Neural cell (in vitro differentiated cells): ENCODE measurements around the gene INPP5F. TPM values are rescaled to one million over a fixed set of nuclear protein-coding genes. Genes with fewer than 3 reads are reported as not detected.

Experiments
- H2AFZ ChIP-seq: fragments of 200-600, 300-800 bp; sonication (generic), shearing (Covaris generic); 2 replicates; pipeline ENCODE4 v1.6.0; 2014; ENCODE audit warnings: low read depth, mild to moderate bottlenecking, antibody characterized with exemption, low read length, moderate library complexity
- H3F3A ChIP-seq: fragments of 200-600 bp; shearing (Covaris generic); 2 replicates; pipeline ENCODE4 v1.6.1; 2016; ENCODE audit warnings: mild to moderate bottlenecking, moderate library complexity, mixed read lengths, antibody characterized with exemption, low read length; ENCODE audit not compliant: insufficient read depth, poor library complexity, severe bottlenecking
- H3K27ac ChIP-seq: fragments of 200-600, 300-800 bp; sonication (generic), shearing (Covaris generic); 2 replicates; pipeline ENCODE4 v1.5.1; 2014; ENCODE audit warnings: mild to moderate bottlenecking, low read length, moderate library complexity
- H3K27me3 ChIP-seq: fragments of 300-800, 200-600 bp; sonication (generic), shearing (Covaris generic); 2 replicates; pipeline ENCODE4 v1.6.0; 2014; ENCODE audit warnings: mild to moderate bottlenecking, low read depth, low read length, moderate library complexity; ENCODE audit not compliant: insufficient read depth
- H3K36me3 ChIP-seq: fragments of 300-800, 200-600 bp; sonication (generic), shearing (Covaris generic); 2 replicates; pipeline ENCODE4 v1.5.1; 2014; ENCODE audit warnings: mild to moderate bottlenecking, antibody characterized with exemption, low read length, moderate library complexity; ENCODE audit not compliant: insufficient read depth
- H3K4me2 ChIP-seq: fragments of 300-800, 200-600 bp; sonication (generic), shearing (Covaris generic); 2 replicates; pipeline ENCODE4 v1.6.0; 2014; ENCODE audit warnings: mild to moderate bottlenecking, low read length
- H3K4me3 ChIP-seq: fragments of 300-800, 200-600 bp; sonication (generic), shearing (Covaris generic); 2 replicates; pipeline ENCODE4 v1.5.1; 2014; ENCODE audit warnings: mild to moderate bottlenecking, low read length, moderate library complexity
- H3K79me2 ChIP-seq: fragments of 200-600 bp; shearing (Covaris generic); replicated peaks from 2 replicates; pipeline ENCODE4 v1.6.0; 2014; ENCODE audit warnings: mild to moderate bottlenecking, low read length, moderate library complexity; ENCODE audit not compliant: insufficient read depth
- H3K9ac ChIP-seq: fragments of 300-800, 200-600 bp; sonication (generic), shearing (Covaris generic); 2 replicates; pipeline ENCODE4 v1.6.1; 2016; ENCODE audit warnings: mild to moderate bottlenecking, low read length, mixed read lengths
- H3K9me2 ChIP-seq: fragments of 200-600 bp; shearing (Covaris generic); 2 replicates; pipeline ENCODE4 v1.6.1; 2016; ENCODE audit warnings: mild to moderate bottlenecking, low read length, mixed read lengths; ENCODE audit not compliant: insufficient read depth
- H3K9me3 ChIP-seq: fragments of 200-600, 300-800 bp; sonication (generic), shearing (Covaris generic); 2 replicates; pipeline ENCODE4 v1.6.1; 2016; ENCODE audit warnings: mild to moderate bottlenecking, mixed run types, low read length, moderate library complexity, mixed read lengths
- H4K20me1 ChIP-seq: fragments of 200-600 bp; shearing (Covaris generic); 2 replicates; pipeline ENCODE4 v1.6.1; 2016; ENCODE audit warnings: mild to moderate bottlenecking, mixed run types; ENCODE audit not compliant: insufficient read depth
- CTCF ChIP-seq: fragments of 450-650 bp; IDR thresholded peaks from 2 replicates; pipeline ENCODE4 v1.5.1; 2014; ENCODE audit warnings: antibody characterized with exemption, mild to moderate bottlenecking, moderate library complexity; ENCODE audit not compliant: poor library complexity, severe bottlenecking
- EP300 ChIP-seq: fragments of 450-650 bp; conservative IDR thresholded peaks from 2 replicates; pipeline ENCODE4 v1.6.1; 2014; ENCODE audit warnings: antibody characterized with exemption, mild to moderate bottlenecking, moderate library complexity; ENCODE audit not compliant: poor library complexity, severe bottlenecking
- MXI1 ChIP-seq: fragments of 450-650 bp; conservative IDR thresholded peaks from 2 replicates; pipeline ENCODE4 v1.6.1; 2014; ENCODE audit warnings: antibody characterized with exemption, mild to moderate bottlenecking; ENCODE audit not compliant: poor library complexity, severe bottlenecking
- POLR2AphosphoS5 ChIP-seq: IDR thresholded peaks from 2 replicates; pipeline ENCODE4 v1.6.1; 2012
- RAD21 ChIP-seq: fragments of 450-650 bp; conservative IDR thresholded peaks from 2 replicates; pipeline ENCODE4 v1.6.1; 2014; ENCODE audit warnings: antibody characterized with exemption, mild to moderate bottlenecking, moderate library complexity
- REST ChIP-seq: IDR thresholded peaks from 2 replicates; pipeline ENCODE4 v1.6.1; 2012; ENCODE audit warnings: borderline replicate concordance
- SMC3 ChIP-seq: fragments of 450-650 bp; conservative IDR thresholded peaks from 2 replicates; pipeline ENCODE4 v1.6.1; 2014; ENCODE audit warnings: antibody characterized with exemption, mild to moderate bottlenecking, moderate library complexity; ENCODE audit not compliant: poor library complexity
- TAF1 ChIP-seq: IDR thresholded peaks from 2 replicates; pipeline ENCODE4 v1.6.1; 2012; ENCODE audit warnings: low read depth
- polyA plus RNA-seq: library from polyadenylated mRNA; depleted of rRNA; stranded (reverse); fragments of >200 nt; gene quantifications from 2 replicates; pipeline ENCODE4 v1.2.3, GENCODE V29; 2014

INPP5F gene
- polyA plus RNA-seq, 1 donor from 2014 or later, result 114 TPM

GRCh38 chr10:119686465-119687191 is 39.2 kb upstream of the INPP5F start:
- Histone ChIP-seq H3F3A (no peaks in the 10 kb centered on the region), H3K4me2 (peak overlapping the region; percentile 79), H4K20me1 (no peaks in the 10 kb centered on the region), H3K9ac (peak overlapping the region; percentile 58), H3K9me3 (no peaks in the 10 kb centered on the region), H3K9me2 (no peaks in the 10 kb centered on the region), H3K4me3 (peak overlapping the region; percentile 55), H2AFZ (peak overlapping the region; percentile 57), H3K79me2 (no peaks in the 10 kb centered on the region), H3K27ac (peak overlapping the region; percentile 71), H3K27me3 (no peaks in the 10 kb centered on the region), H3K36me3 (no peaks in the 10 kb centered on the region)
- peak; percentile 45 for TF ChIP-seq POLR2AphosphoS5
- TF ChIP-seq CTCF, result peak; percentile 95
- no peak for TF ChIP-seq MXI1
- peak; percentile 28 for TF ChIP-seq EP300
- TF ChIP-seq SMC3, result peak; percentile 82
- no peak for TF ChIP-seq TAF1
- peak; percentile 88 for TF ChIP-seq RAD21

GRCh38 chr10:119687192-119688032 is 38.4 kb upstream of the INPP5F start:
- no peaks in the 10 kb centered on the region for H3K9me2 ChIP-seq
- peak overlapping the region; percentile 58 for H3K9ac ChIP-seq
- H3K27me3 ChIP-seq, result no peaks in the 10 kb centered on the region
- H2AFZ ChIP-seq, result peak overlapping the region; percentile 57
- peak overlapping the region; percentile 55 for H3K4me3 ChIP-seq
- no peaks in the 10 kb centered on the region for H3K36me3 ChIP-seq
- no peaks in the 10 kb centered on the region for H3K9me3 ChIP-seq
- no peaks in the 10 kb centered on the region for H4K20me1 ChIP-seq
- H3K27ac ChIP-seq, result peak overlapping the region; percentile 71
- peak overlapping the region; percentile 79 for H3K4me2 ChIP-seq
- H3F3A ChIP-seq, result no peaks in the 10 kb centered on the region
- H3K79me2 ChIP-seq, result no peaks in the 10 kb centered on the region
- TF ChIP-seq EP300 (no peak), POLR2AphosphoS5 (no peak), MXI1 (no peak), SMC3 (no peak), REST (no peak)
